ENCODE results near the gene EBF3. TPM values are rescaled to one million over a fixed set of nuclear protein-coding genes. Genes with fewer than 3 reads are reported as not detected.

EBF3 gene
- polyA plus RNA-seq, 4 donors, result 0.89 to 2.8 (median 1.8) TPM

- DNase-seq (ENCODE audit: low read depth in 4 of 4, low spot score in 2 of 4), result no peak
These were observed 4.3 kb downstream of the EBF3 start for GRCh38 chr10:129959544-129960480.

- no peak for DNase-seq (ENCODE audit: low read depth in 4 of 4, low spot score in 2 of 4)
These were observed 5.2 kb downstream of the EBF3 start for GRCh38 chr10:129958629-129959543.

GRCh38 chr10:129958148-129958628, 5.9 kb downstream of the EBF3 start:
- no peak for DNase-seq (ENCODE audit: low read depth in 4 of 4, low spot score in 2 of 4)

- no peak for DNase-seq (ENCODE audit: low read depth in 4 of 4, low spot score in 2 of 4)
These were observed 7.0 kb downstream of the EBF3 start for GRCh38 chr10:129956876-129957673.

GRCh38 chr10:129956286-129956670, 7.8 kb downstream of the EBF3 start:
- no peak for DNase-seq (ENCODE audit: low read depth in 4 of 4, low spot score in 2 of 4)

- no peak for DNase-seq (ENCODE audit: low read depth in 4 of 4, low spot score in 2 of 4)
These were observed 8.3 kb downstream of the EBF3 start for GRCh38 chr10:129955601-129956285.

- DNase-seq (ENCODE audit: low read depth in 4 of 4, low spot score in 2 of 4), result no peak
These were observed 9.4 kb downstream of the EBF3 start for GRCh38 chr10:129954492-129955315.

- DNase-seq (ENCODE audit: low read depth in 4 of 4, low spot score in 2 of 4), result no peak
These were observed 10.7 kb downstream of the EBF3 start for GRCh38 chr10:129953119-129954051.

GRCh38 chr10:129952378-129953118, 11.5 kb downstream of the EBF3 start:
- no peak for DNase-seq (ENCODE audit: low read depth in 4 of 4, low spot score in 2 of 4)

GRCh38 chr10:129951970-129952265, 12.2 kb downstream of the EBF3 start:
- no peak for DNase-seq (ENCODE audit: low read depth in 4 of 4, low spot score in 2 of 4)

- DNase-seq (ENCODE audit: low read depth in 4 of 4, low spot score in 2 of 4), result no peak
These were observed 12.7 kb downstream of the EBF3 start for GRCh38 chr10:129951101-129951969.

- DNase-seq (ENCODE audit: low read depth in 4 of 4, low spot score in 2 of 4), result no peak
These were observed 13.4 kb downstream of the EBF3 start for GRCh38 chr10:129950676-129951075.

- DNase-seq (ENCODE audit: low read depth in 4 of 4, low spot score in 2 of 4), result no peak
These were observed 14.2 kb downstream of the EBF3 start for GRCh38 chr10:129949891-129950291.

GRCh38 chr10:129949411-129949810, 14.7 kb downstream of the EBF3 start:
- DNase-seq (ENCODE audit: low read depth in 4 of 4, low spot score in 2 of 4), result no peak

- DNase-seq (ENCODE audit: low read depth in 4 of 4, low spot score in 2 of 4), result no peak
These were observed 17.2 kb downstream of the EBF3 start for GRCh38 chr10:129946859-129947258.

Data from left renal cortex interstitium (tissue), 4 donors.